Activated gamma-delta T cell treated with anti-CD3 and anti-CD28 coated beads, Interleukin-2, amount 50 U/mL, for 16 hours (primary cell): Measurements from ENCODE around the gene RIMBP2.
"Not testable (repeated sequence)": the region's sequence is repeated elsewhere in the genome, so short reads cannot be mapped to it uniquely, and the experiment has no call there.

Experiments used
- DNase-seq: peaks from one replicate; pipeline ENCODE4 v3.0.0-alpha.2; 2020; ENCODE audit warnings: low read depth

The RIMBP2 gene

DNA sequence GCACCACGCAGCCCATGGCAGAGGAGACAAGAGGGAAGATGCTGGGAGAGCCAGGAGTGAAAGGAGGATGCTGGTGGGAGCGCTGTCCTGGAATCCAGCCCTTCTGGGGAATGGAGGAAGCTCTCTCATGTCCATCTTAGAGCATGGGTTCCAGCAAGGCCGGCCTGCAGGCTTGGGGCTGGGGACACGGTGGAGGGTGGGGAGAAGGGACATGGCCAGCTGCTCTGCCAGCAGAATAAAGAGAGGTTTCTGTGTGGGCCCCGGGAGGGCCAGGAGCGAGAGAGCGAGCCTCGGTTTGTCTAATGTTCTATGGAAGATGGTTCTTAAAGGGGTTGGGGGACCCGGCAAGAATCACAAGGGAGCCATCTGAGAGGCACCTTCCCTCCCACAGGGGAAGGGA, 60.2 kb downstream of the RIMBP2 start:
- no peak for DNase-seq

DNA sequence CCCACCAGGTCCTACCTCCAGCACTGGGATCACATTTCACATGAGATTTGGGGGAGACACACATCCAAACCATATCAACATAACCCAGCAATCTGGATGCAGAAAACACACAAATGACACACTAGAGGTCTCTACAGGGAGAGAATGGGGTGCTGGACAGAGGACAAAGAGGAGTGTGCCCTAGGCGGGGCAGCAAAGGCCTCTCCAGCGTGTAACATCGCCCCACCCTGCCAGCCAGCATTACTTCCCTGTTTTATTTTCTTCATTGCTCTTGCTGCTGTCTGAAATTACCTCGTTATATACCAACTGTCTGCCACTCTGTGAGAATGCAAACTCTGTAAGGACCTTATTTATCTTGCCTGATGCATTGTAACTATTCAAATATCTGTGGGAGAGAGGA, 61.1 kb downstream of the RIMBP2 start:
- no peak for DNase-seq

DNA sequence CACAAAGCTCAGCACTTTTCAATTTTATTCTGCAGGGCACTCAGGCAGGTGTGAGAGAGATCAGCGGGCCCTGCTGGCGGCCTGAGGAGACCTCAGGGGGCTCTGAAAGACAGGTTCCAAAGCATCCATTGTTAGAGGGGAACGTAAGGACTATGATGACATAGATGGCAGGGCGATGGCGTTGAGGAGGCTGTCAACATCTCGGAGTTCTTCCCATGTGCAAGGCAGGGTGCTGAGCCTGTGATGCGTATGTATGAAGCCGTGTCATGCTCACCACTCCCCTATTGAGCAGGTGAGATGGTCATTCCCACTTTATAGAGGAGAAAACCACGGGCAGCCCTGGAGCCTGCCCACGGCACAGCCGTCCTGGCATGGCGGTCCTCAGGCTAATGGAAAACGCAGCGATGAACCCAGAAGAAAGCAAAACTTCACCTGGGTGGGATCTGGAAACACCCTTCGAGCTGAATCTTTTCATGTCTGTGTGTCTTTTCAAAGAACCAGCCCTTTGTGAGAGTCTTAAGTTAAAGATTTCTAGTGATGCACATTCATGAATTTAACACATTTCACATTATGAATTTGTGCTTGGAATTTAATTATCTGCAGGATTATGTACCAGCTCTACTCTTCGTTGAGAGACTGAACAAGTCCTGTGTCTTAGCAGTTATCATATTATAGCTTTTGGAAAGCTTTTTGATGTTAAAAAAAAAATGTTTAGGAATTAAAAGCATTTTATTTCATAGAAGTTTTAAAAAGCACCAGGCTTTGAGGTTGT, 64.7 kb downstream of the RIMBP2 start:
- DNase-seq: no peak

DNA sequence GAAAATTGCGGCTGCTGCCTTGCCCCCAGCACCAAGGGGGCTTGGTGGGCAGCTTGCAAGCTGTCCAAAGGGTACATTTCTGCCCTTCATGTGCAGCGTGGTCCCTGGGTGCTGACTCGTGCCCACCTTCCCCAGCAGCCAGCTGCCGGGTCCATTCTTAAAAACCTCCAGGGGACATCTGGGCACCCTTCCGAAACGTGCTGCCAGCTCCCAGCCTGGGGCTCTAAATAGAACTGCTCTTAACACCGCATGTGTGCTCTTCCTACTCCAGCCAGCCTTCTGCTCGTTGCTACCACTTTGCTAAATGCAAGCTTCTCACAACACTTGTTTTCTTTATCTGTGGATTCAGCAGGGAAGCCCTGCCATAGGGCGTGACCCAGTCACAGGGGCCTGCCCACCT, 66.0 kb downstream of the RIMBP2 start:
- DNase-seq: no peak

DNA sequence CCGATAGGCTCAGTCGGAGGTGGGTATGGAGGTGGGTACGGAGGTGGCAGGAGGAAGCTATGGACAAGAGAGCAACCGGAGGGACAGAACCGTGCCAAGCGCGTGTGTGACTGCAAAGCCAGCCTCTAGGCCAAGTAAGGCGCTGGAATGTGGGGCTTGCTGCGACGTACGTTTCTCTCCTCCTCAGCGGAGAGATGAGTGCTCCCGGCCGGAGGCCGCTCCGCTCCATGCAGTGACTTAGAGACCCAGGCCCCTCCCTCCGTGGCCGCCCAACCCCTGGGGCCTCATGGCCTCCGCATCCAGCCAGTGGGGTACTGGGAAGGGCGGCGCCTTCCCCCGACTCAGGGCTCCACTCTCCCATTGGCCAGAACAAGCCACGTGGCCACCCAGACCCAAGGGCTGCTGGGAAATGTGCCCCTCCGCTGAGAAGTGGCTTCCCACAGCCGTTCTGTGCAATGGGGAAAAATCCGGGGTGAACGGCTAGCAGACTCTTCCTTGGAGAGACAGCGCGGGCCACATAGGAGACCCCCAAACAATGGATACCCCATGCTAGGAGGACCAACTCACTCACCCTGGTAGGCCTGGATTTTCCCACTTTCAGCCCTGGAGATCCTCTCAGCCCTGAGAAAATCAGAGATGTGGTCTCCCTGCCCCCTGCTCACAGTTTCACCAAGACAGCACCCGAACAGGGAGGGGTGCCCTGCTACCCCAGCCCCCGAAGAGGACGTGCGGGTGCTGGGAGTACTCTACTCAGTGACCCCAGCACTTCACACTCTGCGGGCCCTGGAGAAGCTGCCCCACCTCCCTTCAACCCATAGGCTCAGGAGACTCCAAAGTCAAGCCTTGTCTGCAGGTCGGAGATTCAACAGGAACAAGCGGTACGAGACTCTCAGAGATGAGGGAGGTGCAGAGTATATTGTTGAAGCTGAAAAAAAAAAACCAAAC, 66.7 kb downstream of the RIMBP2 start:
- DNase-seq: no peak

DNA sequence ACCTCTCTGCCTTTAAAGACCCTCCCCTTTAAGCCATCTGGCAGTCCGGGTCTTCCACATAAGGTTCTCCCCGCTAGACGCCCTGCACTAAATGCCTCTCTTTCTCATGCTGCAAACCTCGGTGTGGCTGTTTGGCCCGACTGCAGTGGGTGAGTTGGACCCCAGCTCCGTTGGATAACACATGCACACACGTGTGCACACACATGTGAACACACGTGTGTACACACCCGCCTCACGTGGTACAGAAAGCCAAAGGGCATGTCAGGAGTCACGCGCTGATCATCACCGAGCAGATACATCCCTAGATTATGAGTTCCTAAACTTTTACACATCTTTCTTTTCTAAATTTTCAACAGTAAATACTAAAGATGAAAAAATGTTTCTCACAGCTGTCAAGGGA, 68.3 kb downstream of the RIMBP2 start:
- DNase-seq: no peak

DNA sequence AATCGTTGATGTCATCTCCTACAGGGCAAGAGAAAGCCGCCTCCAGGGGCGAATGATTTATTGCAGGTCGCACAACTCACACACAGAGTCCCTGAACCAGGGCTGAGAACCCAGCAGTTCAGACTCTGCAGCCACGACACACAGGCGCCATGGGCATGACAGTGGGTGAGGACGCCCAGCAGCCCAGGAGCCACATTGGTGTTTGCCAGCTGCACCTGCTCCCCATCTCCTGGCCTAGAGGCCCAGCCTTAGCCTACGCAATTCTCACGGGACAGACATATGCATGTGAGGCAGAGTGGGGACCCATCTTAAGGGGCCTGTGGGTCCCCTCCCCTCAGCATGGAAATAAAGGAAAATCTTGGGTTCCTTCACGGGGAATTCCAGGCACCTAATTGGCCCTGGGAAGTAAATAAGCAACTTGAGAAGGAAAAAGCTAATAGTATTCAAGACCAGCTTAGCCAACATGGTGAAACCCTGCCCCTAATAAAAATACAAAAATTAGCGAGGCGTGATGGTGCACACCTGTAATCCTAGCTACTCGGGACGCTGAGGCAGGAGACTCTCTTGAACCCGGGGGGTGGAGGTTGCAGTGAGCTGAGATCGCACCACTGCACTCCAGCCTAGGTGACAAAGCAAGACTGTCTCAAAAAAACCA, 69.3 kb downstream of the RIMBP2 start:
- no peak for DNase-seq

DNA sequence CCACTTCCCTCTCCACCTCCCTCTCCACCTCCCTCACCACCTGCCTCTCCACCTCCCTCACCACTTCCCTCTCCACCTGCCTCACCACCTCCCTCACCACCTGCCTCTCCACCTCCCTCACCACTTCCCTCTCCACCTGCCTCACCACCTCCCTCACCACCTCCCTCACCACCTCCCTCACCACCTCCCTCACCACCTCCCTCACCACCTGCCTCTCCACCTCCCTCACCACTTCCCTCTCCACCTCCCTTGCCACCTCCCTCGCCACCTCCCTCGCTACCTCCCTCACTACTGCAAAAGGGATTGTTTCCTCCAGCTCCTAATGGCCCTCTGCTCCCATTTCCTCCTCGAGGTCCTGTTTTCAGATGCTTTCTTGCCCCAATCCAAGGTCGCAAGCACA, 69.9 kb downstream of the RIMBP2 start:
- DNase-seq: not testable (repeated sequence)

DNA sequence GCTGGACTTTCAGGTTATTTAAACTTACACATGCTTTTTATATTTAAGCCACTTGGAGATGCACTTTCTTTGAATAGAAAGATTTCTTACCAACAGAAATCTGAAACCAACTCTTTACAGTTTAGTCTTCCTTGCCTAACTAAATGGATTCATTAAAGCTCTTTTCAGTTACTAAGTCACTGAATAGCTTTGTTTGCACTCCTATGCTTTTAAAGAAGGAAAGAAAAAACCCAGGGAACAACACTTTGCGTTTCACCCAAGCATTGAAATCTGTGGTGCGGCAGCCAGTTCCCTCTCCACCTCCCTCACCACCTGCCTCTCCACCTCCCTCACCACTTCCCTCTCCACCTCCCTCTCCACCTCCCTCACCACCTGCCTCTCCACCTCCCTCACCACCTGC, 70.3 kb downstream of the RIMBP2 start:
- no peak for DNase-seq

DNA sequence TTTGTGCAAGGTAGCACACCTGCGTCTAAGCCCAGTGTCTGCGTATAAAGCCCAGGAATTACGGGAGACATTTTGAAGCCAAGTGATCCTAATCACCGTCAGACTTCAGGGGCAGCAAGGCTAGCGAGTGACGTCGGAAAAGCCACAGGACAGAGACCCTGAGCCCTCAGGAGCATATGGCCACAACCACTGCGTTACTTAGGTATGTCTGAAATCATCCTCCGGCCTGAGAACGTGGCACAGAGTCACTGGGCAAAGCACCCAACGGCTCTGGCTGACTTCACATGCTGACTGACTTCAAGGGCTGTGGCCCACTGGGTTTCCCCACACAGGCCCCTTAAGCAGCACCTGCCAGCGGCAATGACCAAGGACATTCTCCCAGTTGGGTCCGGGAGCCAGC, 71.5 kb downstream of the RIMBP2 start:
- no peak for DNase-seq

DNA sequence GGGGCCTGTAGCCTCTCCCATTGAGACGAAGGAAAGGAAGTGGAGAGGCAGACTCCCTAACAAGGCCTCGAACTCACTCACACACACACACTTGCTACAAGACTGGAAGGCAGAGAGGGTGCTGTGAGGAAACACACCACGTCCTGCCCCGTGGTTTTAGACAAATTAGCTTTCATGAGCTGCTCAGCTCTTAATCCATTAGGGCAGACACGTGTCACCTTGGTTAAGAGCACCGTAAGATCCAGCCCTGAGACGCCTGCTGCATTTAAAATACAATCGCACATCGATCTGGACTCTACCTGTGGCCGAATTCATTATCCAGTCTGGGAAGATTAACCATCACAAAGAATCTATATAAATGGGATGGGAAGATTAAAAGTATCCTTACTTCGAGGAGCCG, 72.0 kb downstream of the RIMBP2 start:
- DNase-seq: no peak

DNA sequence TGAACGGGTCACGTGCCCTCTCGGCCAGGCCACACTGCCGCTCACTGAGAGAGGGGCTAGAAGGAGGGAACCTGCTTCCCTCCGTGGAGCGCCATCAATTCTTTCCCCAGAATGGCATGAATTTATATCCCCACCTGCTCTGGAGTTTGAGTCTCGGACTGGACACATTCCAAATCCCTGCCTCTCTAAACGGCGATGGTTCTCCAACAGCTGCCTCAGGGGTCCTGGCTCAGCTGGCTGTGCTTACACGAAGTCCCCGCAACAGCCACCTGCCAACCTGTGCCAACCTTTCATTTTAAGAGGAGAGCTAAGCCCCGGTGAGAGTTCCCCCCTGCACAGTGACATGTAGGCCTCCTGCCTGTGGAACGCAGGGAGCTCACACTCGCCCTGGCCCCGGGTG, 73.2 kb downstream of the RIMBP2 start:
- no peak for DNase-seq

DNA sequence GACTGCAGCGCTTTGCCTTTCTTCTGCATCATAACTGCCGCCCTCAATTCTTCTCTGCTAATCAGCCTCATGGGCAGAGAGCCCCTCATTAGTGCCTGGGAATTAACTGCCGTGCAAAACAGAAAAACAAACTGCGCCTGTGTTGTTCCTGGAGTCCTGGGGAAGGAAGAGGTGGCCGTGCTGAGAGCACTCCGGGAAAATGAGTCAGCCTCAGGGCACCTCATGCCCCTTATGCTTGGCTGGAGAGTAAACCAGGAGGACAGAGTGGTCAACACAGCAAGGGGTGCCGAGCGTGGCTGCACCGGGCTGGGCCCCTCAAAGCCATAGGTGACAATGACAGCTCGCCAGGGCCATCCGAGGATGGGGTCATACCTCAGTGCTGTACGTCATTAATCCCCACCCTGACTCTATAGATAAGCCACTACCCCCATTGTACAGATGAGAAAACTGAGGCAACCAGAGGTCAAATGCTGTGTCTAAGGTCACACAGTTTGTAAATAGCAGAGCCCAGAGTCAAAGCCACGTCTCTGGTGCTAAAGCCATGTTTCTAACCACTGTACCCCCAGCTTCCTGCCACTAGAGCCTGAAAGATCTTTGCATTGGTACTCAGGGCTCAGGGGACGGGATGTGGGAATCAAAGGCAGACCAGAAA, 74.4 kb downstream of the RIMBP2 start:
- no peak for DNase-seq

DNA sequence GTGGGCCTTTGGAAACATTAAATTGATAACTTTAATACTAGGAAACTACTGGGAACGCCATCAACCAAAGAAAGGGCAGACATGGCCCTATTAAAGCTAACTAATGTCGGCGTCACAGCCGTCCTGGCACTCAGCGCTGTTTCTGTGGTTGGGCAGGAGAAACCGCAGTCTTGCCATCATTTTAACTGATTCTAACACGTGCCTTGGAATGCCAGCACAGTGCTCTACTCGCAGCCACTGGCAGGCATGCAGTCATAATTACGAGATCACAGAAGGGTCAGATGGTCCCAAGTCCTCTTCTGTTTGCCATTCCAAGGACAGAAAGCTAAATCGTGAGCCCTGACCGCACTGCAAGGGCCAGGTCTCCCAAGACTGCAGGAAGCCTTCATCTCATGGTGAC, 75.2 kb downstream of the RIMBP2 start:
- DNase-seq: no peak

DNA sequence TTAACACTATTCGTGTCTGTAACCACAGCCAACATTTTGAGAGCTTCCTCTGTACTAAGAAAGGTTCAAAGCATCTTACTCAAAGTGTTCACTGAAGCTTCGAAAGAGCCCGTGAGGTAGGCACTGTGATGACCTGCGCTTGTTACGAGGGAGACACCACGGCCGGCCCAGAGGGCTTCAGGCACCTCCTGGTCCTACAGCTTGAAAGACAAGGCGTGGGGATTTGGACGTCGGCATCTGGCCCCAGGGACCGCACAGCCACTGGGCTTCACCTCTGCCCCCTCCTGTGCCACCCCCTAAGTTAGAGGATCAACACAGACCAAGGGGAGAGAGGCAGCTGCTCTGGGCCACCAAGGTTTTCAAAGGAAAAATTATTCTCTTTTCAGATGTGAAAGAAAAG, 75.6 kb downstream of the RIMBP2 start:
- DNase-seq: no peak

DNA sequence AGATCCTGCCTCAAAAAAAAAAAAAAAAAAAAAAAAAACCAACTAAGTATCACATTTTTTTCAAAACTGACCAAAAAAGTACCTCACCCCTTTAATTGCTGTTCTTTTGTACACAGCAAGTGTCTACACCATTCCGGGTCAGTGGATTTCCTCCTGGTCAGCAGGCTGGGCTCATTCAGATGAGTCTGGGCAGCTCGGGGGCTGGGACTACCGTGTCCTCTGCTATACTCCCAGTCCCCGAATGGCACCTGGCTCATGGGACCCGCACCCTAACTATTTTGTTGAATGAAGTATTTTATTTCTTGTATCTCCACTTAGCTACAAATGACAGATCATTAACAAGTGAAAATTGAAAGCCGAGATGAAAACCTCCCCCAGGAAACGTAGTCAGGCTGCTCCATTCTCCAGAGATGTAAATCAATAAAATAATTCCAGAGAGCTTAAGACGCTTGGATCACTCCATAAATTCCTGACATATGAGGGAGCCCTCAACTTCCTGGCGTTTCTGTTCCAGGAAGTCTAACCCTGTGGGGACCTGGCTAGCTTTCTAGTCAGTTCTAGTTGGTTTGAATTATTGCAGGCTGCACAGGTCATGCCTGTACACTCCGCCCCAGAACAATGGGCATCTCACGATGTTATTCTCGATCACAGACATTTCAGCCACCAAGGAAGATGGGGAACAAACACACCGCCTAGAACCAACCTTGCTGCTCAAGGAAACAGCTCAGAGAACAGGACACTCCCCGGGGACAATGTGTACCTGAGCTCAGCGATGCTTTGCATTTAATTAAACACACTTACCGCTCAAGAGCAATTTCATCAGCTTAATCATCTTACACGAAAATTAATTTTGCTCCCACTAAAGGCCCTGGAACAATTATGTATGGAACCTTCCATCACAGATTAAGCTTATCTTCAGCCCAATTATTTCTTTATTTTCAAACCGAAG, 76.3 kb downstream of the RIMBP2 start:
- DNase-seq: no peak

DNA sequence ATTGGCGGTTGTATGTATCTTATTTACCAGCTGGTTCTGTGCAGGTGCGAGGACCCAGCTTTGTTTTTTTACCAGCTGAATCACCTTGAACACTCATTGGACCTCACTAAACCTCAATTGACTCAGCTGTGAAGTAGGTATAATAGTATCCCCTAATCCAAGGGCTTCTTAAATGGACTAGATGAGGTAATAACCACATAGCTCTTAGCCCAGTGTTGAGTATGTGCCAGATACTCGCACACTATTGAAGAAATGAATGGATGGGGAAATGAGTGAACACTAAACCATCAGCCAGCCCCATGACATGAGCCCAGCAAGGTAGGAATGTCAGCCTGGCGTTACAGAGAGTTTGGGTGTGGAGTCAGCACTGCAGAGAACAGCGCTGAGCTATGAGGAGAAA, 79.7 kb downstream of the RIMBP2 start:
- no peak for DNase-seq

DNA sequence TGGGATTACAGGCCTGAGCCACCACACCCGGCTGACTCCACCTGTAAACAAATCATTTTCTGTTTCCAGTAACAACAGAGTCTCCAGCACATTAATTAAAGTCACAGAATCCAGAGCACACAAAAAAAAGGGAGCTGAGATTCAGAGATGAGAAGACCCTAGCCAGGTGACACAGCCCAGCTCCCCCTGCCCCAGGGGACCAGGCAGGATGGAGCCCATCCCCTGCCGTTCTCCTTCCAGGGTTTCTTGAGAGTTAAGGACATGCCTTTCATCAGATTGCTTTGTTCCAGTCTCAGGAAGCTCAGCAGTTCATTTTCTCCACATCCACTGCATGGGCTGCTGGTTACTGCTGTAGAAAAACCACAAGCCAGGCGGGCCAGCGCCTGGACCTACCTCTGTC, 81.2 kb downstream of the RIMBP2 start:
- no peak for DNase-seq

DNA sequence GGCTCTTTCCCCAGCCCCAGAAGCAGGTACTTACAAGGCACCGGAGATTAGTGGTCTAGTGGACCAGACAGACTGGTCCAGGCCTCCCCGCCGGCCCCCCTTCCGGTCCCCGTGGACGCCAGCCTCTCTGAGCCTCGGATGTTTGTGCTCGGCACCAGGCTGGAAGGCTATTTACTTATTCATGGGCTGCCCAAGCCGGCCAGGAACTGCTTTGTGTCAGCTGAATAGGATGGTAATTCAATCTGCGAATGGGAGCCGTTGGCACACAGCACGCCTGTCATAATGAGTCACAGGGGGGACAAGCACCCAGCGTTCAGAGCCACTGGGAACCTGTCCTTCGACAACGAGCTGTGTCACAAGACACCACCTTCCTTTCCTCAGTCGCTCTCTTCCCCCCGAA, 82.3 kb downstream of the RIMBP2 start:
- DNase-seq: no peak

DNA sequence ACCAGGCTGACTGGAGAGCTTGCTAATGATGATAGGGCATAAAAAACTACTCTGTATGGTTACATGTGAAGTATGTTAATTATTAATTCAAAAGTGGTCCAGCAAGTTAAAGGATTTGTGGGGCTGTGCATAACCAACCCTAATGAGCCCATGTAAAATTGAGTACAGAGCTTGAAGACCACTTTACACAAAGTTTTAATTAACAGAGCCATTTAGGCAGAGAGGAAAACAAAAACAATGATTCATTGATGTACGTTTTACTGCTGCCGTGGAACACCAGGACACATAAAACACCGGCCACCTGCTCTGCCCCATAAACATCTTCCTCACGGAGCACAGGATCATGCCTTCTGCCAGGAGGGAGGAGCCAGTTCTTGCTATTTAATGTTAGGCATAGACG, 83.5 kb downstream of the RIMBP2 start:
- no peak for DNase-seq

DNA sequence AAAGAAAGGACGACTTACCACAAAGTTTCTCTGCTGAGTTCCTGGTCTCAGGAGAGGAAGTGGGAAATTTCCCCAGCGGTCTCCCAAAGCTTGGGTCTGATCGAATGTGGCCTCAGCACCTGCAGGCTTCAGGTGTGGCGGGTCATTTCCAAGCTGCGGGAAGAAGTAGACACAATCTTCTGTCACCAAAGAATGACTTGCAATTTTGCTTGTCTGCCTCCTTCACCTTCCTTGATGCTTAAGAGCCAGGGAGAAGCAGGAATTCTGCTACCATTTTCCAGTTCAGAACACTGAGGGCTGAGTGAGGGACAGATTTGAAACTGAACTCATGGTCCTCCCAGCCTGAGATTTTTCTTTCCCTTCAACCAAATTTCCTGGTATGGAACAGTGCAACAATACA, 87.8 kb downstream of the RIMBP2 start:
- no peak for DNase-seq
